ENCODE results near the gene EPB41L2.

GRCh38 chr6:130888246-130888645, 174.8 kb downstream of the EPB41L2 start:
- no peak for TF ChIP-seq CTCF (IDR thresholded peaks at IDR 0.05)
- TF ChIP-seq FOXP4 (CRISPR knock-in tag; IDR thresholded peaks at IDR 0.05), result no peak
- TF ChIP-seq SP1 (CRISPR knock-in tag; conservative IDR thresholded peaks at IDR 0.05), result no peak
- TF ChIP-seq NR2C2 (CRISPR knock-in tag; IDR thresholded peaks at IDR 0.05), result no peak
- TF ChIP-seq GRHL2 (CRISPR knock-in tag; IDR thresholded peaks at IDR 0.05; ENCODE audit: insufficient replicate concordance, severe bottlenecking), result no peak
- no peak for TF ChIP-seq GTF2I (CRISPR knock-in tag; conservative IDR thresholded peaks at IDR 0.05)
- no peak for TF ChIP-seq PRRX2 (CRISPR knock-in tag; IDR thresholded peaks at IDR 0.05)
- no peak for TF ChIP-seq MLX (CRISPR knock-in tag; IDR thresholded peaks at IDR 0.05)
- TF ChIP-seq USF2 (CRISPR knock-in tag; IDR thresholded peaks at IDR 0.05), result no peak
- no peak for TF ChIP-seq AFF4 (CRISPR knock-in tag; IDR thresholded peaks at IDR 0.05; ENCODE audit: borderline replicate concordance)
- no peak for TF ChIP-seq ATF1 (CRISPR knock-in tag; IDR thresholded peaks at IDR 0.05)
